Measurements from ENCODE around the gene TP53TG5. TPM values are rescaled to one million over a fixed set of nuclear protein-coding genes. Genes with fewer than 3 reads are reported as not detected.
A peak's percentile ranks its signal among the peaks of the same experiment; 100 is the strongest.

TP53TG5 gene
- total RNA-seq, 5 donors from 2014 or later (not counting 1 experiment from before 2014, with no cell fraction given), result 0.10 to 0.23 (median 0.16) TPM; not detected in 2

DNA sequence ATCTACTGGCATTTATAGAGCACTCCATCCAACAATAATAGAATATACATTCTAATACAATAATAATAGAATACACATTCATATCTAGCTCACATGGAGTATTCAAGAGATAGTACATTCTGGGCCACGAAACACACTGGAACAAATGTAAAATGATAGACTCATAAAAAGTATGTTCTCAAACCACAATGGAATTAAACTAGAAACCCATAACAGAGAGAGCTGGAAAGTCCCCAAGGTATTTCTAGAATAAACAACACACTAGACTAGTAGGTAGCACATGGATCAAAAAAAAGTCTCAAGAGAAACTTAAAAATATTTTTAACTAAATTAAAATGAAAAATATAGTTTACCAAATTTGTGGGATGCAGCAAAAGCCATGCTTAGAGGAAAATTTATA is 9.1 kb upstream of the TP53TG5 start:
- Mint-ChIP-seq H3K27me3 (no peaks in the 10 kb centered on the region), H3K9me3 (peaks cover 0 to 9% (median 0%) of the 10 kb centered on the region in 3 donors), H3K4me1 (peaks cover 0 to 5% (median 0%) of the 10 kb centered on the region in 3 donors), H3K4me3 (no peak overlapping the region), H3K27ac (no peak overlapping the region), H3K36me3 (peaks cover 16% of the 10 kb centered on the region)
- H3K36me3 ChIP-seq (ENCODE audit: control insufficient read depth in 2 of 2, extremely low read depth in 1 of 2, insufficient read depth in 1 of 2, low read length in 1 of 2), result no peaks in the 10 kb centered on the region
- ChIA-PET CTCF (interaction anchor here in 1 of 2 donors (1.2 kb wide), 1 partner anchor 16 kb away, joined by 3 read pairs; no protein-coding TSS in a partner anchor), POLR2A (no interaction called here)
- no peak overlapping the region for H3K4me3 ChIP-seq (ENCODE audit: control insufficient read depth in 1 of 2, extremely low read depth in 1 of 2, low read length in 1 of 2)
- no peaks in the 10 kb centered on the region for H3K9me3 ChIP-seq
- H3K27ac ChIP-seq (ENCODE audit: low read length), result no peak overlapping the region
- H3K27me3 ChIP-seq (replicated peaks in 1 of 2; ENCODE audit: control insufficient read depth in 2 of 2, extremely low read depth in 1 of 2, insufficient read depth in 2 of 2, low read length in 1 of 2), result no peaks in the 10 kb centered on the region
- ATAC-seq (replicated peaks in 1 of 4) (no peak), DNase-seq (no peak)
- no peaks in the 10 kb centered on the region for H3K4me1 ChIP-seq (ENCODE audit: control insufficient read depth in 1 of 2, extremely low read depth in 1 of 2, insufficient read depth in 2 of 2, low read length in 2 of 2)
- WGBS (ENCODE audit: insufficient coverage), result no CpG with 5 or more reads among the region's 1 CpG

DNA sequence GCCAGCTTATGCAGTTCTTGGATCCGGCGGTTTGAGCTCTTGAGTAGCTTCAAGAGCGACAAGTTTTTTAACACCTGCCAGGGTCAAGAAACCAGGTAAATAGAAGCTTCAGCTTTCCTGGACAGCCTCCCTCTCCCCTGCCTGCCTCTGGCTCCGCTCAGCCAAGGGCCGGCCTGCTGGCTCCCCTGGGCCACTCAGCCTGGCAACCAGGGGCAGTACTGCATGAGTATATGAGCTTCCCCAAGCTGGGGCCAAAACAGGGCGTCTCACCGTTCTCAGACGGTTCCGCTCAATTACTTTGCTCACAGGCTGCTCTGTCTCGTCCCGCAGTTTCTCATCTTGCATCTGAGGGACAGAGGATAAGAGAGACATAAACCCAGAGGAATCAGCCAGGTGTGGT is 856 bp downstream of the TP53TG5 start:
- Histone ChIP-seq H3K27me3 (replicated peaks in 1 of 2; ENCODE audit: control insufficient read depth in 2 of 2, extremely low read depth in 1 of 2, insufficient read depth in 2 of 2, low read length in 1 of 2) (no peaks in the 10 kb centered on the region), H3K27ac (ENCODE audit: low read length) (no peak overlapping the region), H3K36me3 (ENCODE audit: control insufficient read depth in 2 of 2, extremely low read depth in 1 of 2, insufficient read depth in 1 of 2, low read length in 1 of 2) (peaks cover 0 to 16% of the 10 kb centered on the region in 2 donors), H3K9me3 (no peaks in the 10 kb centered on the region), H3K4me1 (ENCODE audit: control insufficient read depth in 1 of 2, extremely low read depth in 1 of 2, insufficient read depth in 2 of 2, low read length in 2 of 2) (peaks cover 6 to 20% of the 10 kb centered on the region in 2 experiments), H3K4me3 (ENCODE audit: control insufficient read depth in 1 of 2, extremely low read depth in 1 of 2, low read length in 1 of 2) (no peak overlapping the region)
- POLR2A ChIA-PET, result no interaction called here
- no peak for ATAC-seq (replicated peaks in 1 of 4)
- no peaks in the 10 kb centered on the region for H3K27me3 Mint-ChIP-seq
- CTCF ChIA-PET, result interaction anchor here in 1 of 2 donors (0.7 kb wide), 1 partner anchor 17 kb away, joined by 3 read pairs; no protein-coding TSS in a partner anchor
- no peak for DNase-seq
- H3K9me3 Mint-ChIP-seq, result no peaks in the 10 kb centered on the region
- H3K4me1 Mint-ChIP-seq, result peaks cover 9 to 20% (median 17%) of the 10 kb centered on the region in 3 donors
- 93% methylated on average over 8 of the region's 11 CpGs for WGBS (ENCODE audit: insufficient coverage)
- no peak overlapping the region for H3K27ac Mint-ChIP-seq
- H3K4me3 Mint-ChIP-seq, result no peak overlapping the region
- H3K36me3 Mint-ChIP-seq, result peaks cover 20% of the 10 kb centered on the region

DNA sequence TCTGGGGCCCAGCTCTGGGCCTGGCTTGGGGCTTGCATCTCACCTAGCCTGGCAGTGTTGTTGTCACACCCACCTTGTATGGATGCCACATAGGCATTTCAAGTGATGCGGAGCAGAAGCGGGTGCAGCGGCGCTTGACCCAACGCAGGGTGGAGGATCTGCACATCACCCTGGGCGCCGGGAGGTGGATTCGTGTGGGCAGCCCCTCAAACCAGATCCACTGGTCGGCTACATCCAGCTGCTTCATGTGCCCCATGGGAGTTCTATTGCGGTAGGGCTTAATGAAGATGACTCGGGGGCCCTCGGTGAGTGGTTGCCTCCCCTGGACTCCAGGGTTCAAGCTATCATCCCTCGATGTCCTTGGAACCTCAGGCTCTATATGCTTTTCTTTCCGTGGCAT is 3.2 kb downstream of the TP53TG5 start:
- Mint-ChIP-seq H3K27me3 (no peaks in the 10 kb centered on the region), H3K9me3 (no peaks in the 10 kb centered on the region), H3K27ac (peak overlapping the region in 1 of 2 donors; percentile 88), H3K4me1 (peaks cover 19 to 35% (median 30%) of the 10 kb centered on the region in 3 donors), H3K4me3 (peak overlapping the region in 1 of 3 donors; percentile 71), H3K36me3 (peaks cover 13% of the 10 kb centered on the region)
- ATAC-seq (replicated peaks in 1 of 4), result no peak
- no peak overlapping the region for H3K27ac ChIP-seq (ENCODE audit: low read length)
- ChIA-PET CTCF (interaction anchor here (1.4 to 8.6 kb wide), 4 partner anchors 41 to 396 kb away, joined by 3 to 86 read pairs (median 12); partner anchors contain the start of gene PIGT (in 1 of the 2)), POLR2A (no interaction called here)
- no peak overlapping the region for H3K4me3 ChIP-seq (ENCODE audit: control insufficient read depth in 1 of 2, extremely low read depth in 1 of 2, low read length in 1 of 2)
- H3K4me1 ChIP-seq (ENCODE audit: control insufficient read depth in 1 of 2, extremely low read depth in 1 of 2, insufficient read depth in 2 of 2, low read length in 2 of 2), result peaks cover 6 to 23% of the 10 kb centered on the region in 2 experiments
- WGBS (ENCODE audit: insufficient coverage), result 97% methylated on average over 14 of the region's 14 CpGs
- no peaks in the 10 kb centered on the region for H3K9me3 ChIP-seq
- H3K36me3 ChIP-seq (ENCODE audit: control insufficient read depth in 2 of 2, extremely low read depth in 1 of 2, insufficient read depth in 1 of 2, low read length in 1 of 2), result peaks cover 6 to 18% of the 10 kb centered on the region in 2 donors
- DNase-seq, result no peak
- H3K27me3 ChIP-seq (replicated peaks in 1 of 2; ENCODE audit: control insufficient read depth in 2 of 2, extremely low read depth in 1 of 2, insufficient read depth in 2 of 2, low read length in 1 of 2), result no peaks in the 10 kb centered on the region

DNA sequence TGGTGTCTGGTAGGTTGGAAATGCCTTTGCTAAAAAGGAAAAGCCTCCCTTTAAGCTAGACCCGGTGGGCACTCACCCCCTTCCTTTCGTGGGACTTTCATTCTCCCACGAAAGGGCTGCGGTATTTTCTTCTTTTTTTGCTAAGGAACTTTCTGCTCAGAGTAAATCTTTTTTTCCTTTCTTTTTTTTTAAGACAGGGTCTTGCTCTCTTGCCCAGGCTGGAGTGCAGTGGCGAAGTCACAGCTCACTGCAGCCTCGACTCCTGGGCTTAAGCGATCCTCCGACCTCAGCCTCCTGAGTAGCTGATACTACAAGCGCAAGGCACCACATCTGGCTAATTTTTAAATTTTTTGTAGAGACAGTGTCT is 4.0 kb downstream of the TP53TG5 start:
- peaks cover 23 to 39% (median 33%) of the 10 kb centered on the region in 3 donors for H3K4me1 Mint-ChIP-seq
- peak overlapping the region; percentile 83 for H3K27ac ChIP-seq (ENCODE audit: low read length)
- peaks cover 6 to 20% of the 10 kb centered on the region in 2 donors for H3K36me3 ChIP-seq (ENCODE audit: control insufficient read depth in 2 of 2, extremely low read depth in 1 of 2, insufficient read depth in 1 of 2, low read length in 1 of 2)
- WGBS (ENCODE audit: insufficient coverage), result 87% methylated on average over 5 of the region's 9 CpGs
- ChIA-PET POLR2A (interaction anchor here (0.7 to 2.5 kb wide), 6 partner anchors 11 to 63 kb away, joined by 3 to 19 read pairs (median 4); partner anchors contain the start of gene SYS1 (in 1 of the 2)), CTCF (interaction anchor here (0.5 to 8.6 kb wide), 27 partner anchors 9 to 999 kb away, joined by 3 to 86 read pairs (median 4); partner anchors contain the start of genes PIGT (in 2 of the 2) and SYS1 (in 2 of the 2))
- peaks cover 12% of the 10 kb centered on the region for H3K36me3 Mint-ChIP-seq
- no peaks in the 10 kb centered on the region for H3K27me3 Mint-ChIP-seq
- ATAC-seq (replicated peaks in 1 of 4), result no peak
- H3K27me3 ChIP-seq (replicated peaks in 1 of 2; ENCODE audit: control insufficient read depth in 2 of 2, extremely low read depth in 1 of 2, insufficient read depth in 2 of 2, low read length in 1 of 2), result no peaks in the 10 kb centered on the region
- peak overlapping the region; percentile 71 to 85 (median 80) for H3K4me3 Mint-ChIP-seq
- peak overlapping the region; percentile 88 to 90 for H3K27ac Mint-ChIP-seq
- H3K4me3 ChIP-seq (ENCODE audit: control insufficient read depth in 1 of 2, extremely low read depth in 1 of 2, low read length in 1 of 2), result peak overlapping the region; percentile 58 to 62
- no peak for DNase-seq
- H3K9me3 ChIP-seq, result no peaks in the 10 kb centered on the region
- no peaks in the 10 kb centered on the region for H3K9me3 Mint-ChIP-seq
- peaks cover 9 to 23% of the 10 kb centered on the region in 2 experiments for H3K4me1 ChIP-seq (ENCODE audit: control insufficient read depth in 1 of 2, extremely low read depth in 1 of 2, insufficient read depth in 2 of 2, low read length in 2 of 2)

DNA sequence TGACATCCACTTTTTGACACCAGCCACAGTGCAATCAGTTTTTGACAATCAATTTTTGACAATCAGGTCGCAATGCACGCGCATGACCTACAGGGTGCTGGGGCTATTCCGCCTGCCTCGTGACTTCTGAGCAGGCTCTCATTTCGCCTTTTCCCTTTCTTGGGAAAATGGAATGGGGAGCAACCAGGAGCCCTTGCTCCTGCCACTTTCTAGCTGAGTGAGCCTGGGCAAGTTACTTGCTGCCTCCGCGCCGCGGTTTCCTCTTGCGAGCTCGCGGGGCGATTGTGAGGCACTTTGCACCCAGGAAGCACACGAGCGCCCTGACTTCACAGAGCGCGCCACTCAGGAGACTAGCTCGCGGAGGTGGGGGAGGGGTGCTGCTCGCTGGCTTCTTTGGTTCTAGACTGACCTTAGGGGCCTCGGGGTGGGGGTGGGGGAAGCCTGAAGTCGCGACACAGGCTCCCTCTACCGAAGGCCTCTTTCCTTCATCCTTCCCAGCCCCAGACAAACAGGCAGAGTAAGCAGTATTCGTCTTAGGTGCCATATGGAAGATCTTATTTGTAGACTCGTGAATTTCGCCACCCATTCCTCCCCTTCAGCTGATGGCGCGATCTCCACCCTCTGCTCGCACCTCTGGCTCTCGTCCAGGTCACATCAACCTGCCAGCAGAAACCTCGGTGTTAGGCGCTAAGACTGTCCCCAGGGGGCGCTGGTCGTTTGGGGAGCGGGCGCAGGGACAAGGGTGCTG is 4.6 kb downstream of the TP53TG5 start:
- Histone ChIP-seq H3K36me3 (ENCODE audit: control insufficient read depth in 2 of 2, extremely low read depth in 1 of 2, insufficient read depth in 1 of 2, low read length in 1 of 2) (peaks cover 6 to 25% of the 10 kb centered on the region in 2 donors), H3K4me3 (ENCODE audit: control insufficient read depth in 1 of 2, extremely low read depth in 1 of 2, low read length in 1 of 2) (peak overlapping the region; percentile 58 to 62), H3K27me3 (replicated peaks in 1 of 2; ENCODE audit: control insufficient read depth in 2 of 2, extremely low read depth in 1 of 2, insufficient read depth in 2 of 2, low read length in 1 of 2) (no peaks in the 10 kb centered on the region), H3K9me3 (no peaks in the 10 kb centered on the region), H3K4me1 (ENCODE audit: control insufficient read depth in 1 of 2, extremely low read depth in 1 of 2, insufficient read depth in 2 of 2, low read length in 2 of 2) (peaks cover 15 to 26% of the 10 kb centered on the region in 2 experiments), H3K27ac (ENCODE audit: low read length) (peak overlapping the region; percentile 83)
- ChIA-PET CTCF (interaction anchor here (0.5 to 8.6 kb wide), 31 partner anchors 8 to 1000 kb away, joined by 3 to 86 read pairs (median 4); partner anchors contain the start of genes PIGT (in 2 of the 2) and SYS1 (in 1 of the 2)), POLR2A (interaction anchor here (0.5 to 2.5 kb wide), 8 partner anchors 10 to 79 kb away, joined by 3 to 19 read pairs (median 4); partner anchors contain the start of gene SYS1 (in 1 of the 2))
- Mint-ChIP-seq H3K4me1 (peaks cover 28 to 44% (median 39%) of the 10 kb centered on the region in 3 donors), H3K9me3 (no peaks in the 10 kb centered on the region), H3K27me3 (no peaks in the 10 kb centered on the region), H3K4me3 (peak overlapping the region; percentile 71 to 85 (median 80)), H3K27ac (peak overlapping the region; percentile 88 to 90), H3K36me3 (peaks cover 16% of the 10 kb centered on the region)
- DNase-seq, result peak; percentile 77 to 96 (median 87)
- 0% methylated on average over 18 of the region's 38 CpGs for WGBS (ENCODE audit: insufficient coverage)
- peak; percentile 85 to 93 (median 91) for ATAC-seq (replicated peaks in 1 of 4)

Data from T-cell (primary cell).